Progenitor cell of endocrine pancreas (in vitro differentiated cells): Measurements from ENCODE around the gene PDHX. TPM values are rescaled to one million over a fixed set of nuclear protein-coding genes. Genes with fewer than 3 reads are reported as not detected.

Experiments used
- DNase-seq: peaks from one replicate; pipeline ENCODE4 v3.0.0; 2021; ENCODE audit warnings: low spot score; ENCODE audit not compliant: unreplicated experiment
- H3K27ac Mint-ChIP-seq: 2 replicates; pipeline ENCODE4 v1.8.0; 2021; ENCODE audit warnings: mild to moderate bottlenecking, moderate library complexity, mixed read lengths
- H3K27me3 Mint-ChIP-seq: 2 replicates; pipeline ENCODE4 v1.8.0; 2021; ENCODE audit warnings: mixed read lengths
- H3K36me3 Mint-ChIP-seq: 2 replicates; pipeline ENCODE4 v1.8.0; 2022; ENCODE audit warnings: mixed read lengths; ENCODE audit not compliant: insufficient read depth
- H3K4me1 Mint-ChIP-seq: 2 replicates; pipeline ENCODE4 v1.8.0; 2021; ENCODE audit warnings: low read depth, mixed read lengths
- H3K4me3 Mint-ChIP-seq: 2 replicates; pipeline ENCODE4 v1.8.0; 2021; ENCODE audit warnings: low read depth, mild to moderate bottlenecking, moderate library complexity, mixed read lengths
- H3K9me3 Mint-ChIP-seq: 2 replicates; pipeline ENCODE4 v1.8.0; 2021; ENCODE audit warnings: low read depth, mixed read lengths
- total RNA-seq: library from RNA; stranded (reverse); gene quantifications from 2 replicates; pipeline ENCODE4 v1.2.1, GENCODE V29; 2021
- TF ChIP-seq, protein P1 (sequence below): fragments of 200-600 bp; sonication (generic); IDR thresholded peaks from one replicate; pipeline ENCODE4 v1.5.0; 2021; ENCODE audit warnings: antibody characterized with exemption, mild to moderate bottlenecking; ENCODE audit not compliant: unreplicated experiment

The PDHX gene
- total RNA-seq, 1 donor from 2014 or later = 39.9 TPM

- Mint-ChIP-seq H3K36me3 (no peaks in the 10 kb centered on the region), H3K4me1 (no peaks in the 10 kb centered on the region), H3K9me3 (no peaks in the 10 kb centered on the region), H3K27ac (no peak overlapping the region), H3K4me3 (no peak overlapping the region), H3K27me3 (no peaks in the 10 kb centered on the region)
- DNase-seq = no peak
- TF ChIP-seq, protein P1, sequence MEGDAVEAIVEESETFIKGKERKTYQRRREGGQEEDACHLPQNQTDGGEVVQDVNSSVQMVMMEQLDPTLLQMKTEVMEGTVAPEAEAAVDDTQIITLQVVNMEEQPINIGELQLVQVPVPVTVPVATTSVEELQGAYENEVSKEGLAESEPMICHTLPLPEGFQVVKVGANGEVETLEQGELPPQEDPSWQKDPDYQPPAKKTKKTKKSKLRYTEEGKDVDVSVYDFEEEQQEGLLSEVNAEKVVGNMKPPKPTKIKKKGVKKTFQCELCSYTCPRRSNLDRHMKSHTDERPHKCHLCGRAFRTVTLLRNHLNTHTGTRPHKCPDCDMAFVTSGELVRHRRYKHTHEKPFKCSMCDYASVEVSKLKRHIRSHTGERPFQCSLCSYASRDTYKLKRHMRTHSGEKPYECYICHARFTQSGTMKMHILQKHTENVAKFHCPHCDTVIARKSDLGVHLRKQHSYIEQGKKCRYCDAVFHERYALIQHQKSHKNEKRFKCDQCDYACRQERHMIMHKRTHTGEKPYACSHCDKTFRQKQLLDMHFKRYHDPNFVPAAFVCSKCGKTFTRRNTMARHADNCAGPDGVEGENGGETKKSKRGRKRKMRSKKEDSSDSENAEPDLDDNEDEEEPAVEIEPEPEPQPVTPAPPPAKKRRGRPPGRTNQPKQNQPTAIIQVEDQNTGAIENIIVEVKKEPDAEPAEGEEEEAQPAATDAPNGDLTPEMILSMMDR = no peak
These were observed 83.0 kb downstream of the PDHX start for GRCh38 chr11:34999453-34999852.

- Mint-ChIP-seq H3K4me3 (no peak overlapping the region), H3K27me3 (no peaks in the 10 kb centered on the region), H3K27ac (no peak overlapping the region), H3K36me3 (no peaks in the 10 kb centered on the region), H3K4me1 (peaks cover 18% of the 10 kb centered on the region), H3K9me3 (no peaks in the 10 kb centered on the region)
- TF ChIP-seq, protein P1 = no peak
- DNase-seq = no peak
These were observed 86.8 kb downstream of the PDHX start for GRCh38 chr11:35003186-35003585.

DNA sequence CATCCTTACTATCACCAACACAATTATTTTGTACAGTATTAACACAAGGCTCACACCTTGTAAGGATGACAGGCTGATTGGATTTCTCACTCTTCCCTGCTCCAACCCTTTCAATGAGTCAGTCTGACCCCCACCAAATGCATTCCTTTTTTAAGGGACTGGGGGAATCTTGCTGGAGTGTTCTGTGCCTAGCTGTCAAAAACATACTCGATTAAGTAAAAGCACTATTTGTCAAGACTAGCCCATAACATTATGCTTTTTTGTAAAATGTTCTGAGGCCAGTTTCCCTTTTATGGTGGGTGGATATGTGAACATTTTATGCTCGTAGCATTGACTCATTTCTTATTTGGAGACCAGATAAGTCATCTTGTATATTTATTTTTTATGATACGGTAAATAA lies 87.2 kb downstream of the PDHX start:
- Mint-ChIP-seq H3K36me3 (no peaks in the 10 kb centered on the region), H3K4me1 (peaks cover 18% of the 10 kb centered on the region), H3K4me3 (no peak overlapping the region), H3K27ac (no peak overlapping the region), H3K9me3 (no peaks in the 10 kb centered on the region), H3K27me3 (no peaks in the 10 kb centered on the region)
- TF ChIP-seq, protein P1 = no peak
- no peak for DNase-seq

- no peak overlapping the region for H3K4me3 Mint-ChIP-seq
- H3K36me3 Mint-ChIP-seq = no peaks in the 10 kb centered on the region
- H3K9me3 Mint-ChIP-seq = no peaks in the 10 kb centered on the region
- H3K27me3 Mint-ChIP-seq = no peaks in the 10 kb centered on the region
- TF ChIP-seq, protein P1 = no peak
- H3K27ac Mint-ChIP-seq = peak overlapping the region; percentile 79
- DNase-seq = no peak
- H3K4me1 Mint-ChIP-seq = peaks cover 27% of the 10 kb centered on the region
These were observed 88.8 kb downstream of the PDHX start for GRCh38 chr11:35005141-35005780.

DNA sequence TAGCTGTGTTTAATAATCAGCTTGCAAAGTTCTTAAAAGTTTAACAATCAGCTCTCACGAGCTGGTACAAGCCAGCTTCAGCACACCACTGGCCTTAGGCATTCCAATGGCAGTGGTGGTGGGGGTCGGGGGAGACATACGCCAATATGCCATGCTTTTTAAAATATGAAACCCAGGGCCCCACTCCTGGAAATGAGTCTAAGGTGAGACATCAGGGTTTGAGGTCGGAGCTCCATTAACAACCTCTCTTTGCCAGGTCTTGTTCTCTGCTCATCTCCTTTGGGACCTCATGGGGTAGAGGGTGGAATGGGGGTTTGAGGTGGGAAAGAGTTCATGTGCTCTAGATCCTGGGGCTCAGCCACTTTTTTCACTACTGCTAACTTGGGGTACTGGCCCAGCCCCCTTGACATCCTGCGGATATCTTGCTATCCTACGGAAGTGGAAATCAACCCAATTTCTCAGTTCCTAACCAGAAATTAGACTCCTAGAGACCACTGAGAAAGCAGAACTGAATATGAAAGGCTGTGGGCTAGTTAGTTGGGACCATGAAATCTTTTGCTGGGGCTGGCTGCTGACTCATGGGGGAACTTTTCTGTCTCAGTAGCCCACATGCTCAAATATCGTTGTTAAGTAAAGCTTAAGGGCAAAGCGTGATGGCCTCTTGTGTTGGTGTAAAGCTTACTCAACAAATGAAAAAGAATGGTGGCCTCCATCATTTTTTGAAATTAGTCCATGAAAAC lies 90.1 kb downstream of the PDHX start:
- TF ChIP-seq, protein P1 = no peak
- no peak overlapping the region for H3K4me3 Mint-ChIP-seq
- no peak for DNase-seq
- H3K36me3 Mint-ChIP-seq = no peaks in the 10 kb centered on the region
- H3K27ac Mint-ChIP-seq = peak overlapping the region; percentile 33
- H3K9me3 Mint-ChIP-seq = no peaks in the 10 kb centered on the region
- no peaks in the 10 kb centered on the region for H3K27me3 Mint-ChIP-seq
- H3K4me1 Mint-ChIP-seq = peaks cover 27% of the 10 kb centered on the region
